HEK293 (cell line): ENCODE measurements around the gene CDK5R1.

Experiments used
- PRDM6 ChIP-seq: fragments of 450-650 bp; formaldehyde crosslinking; IDR thresholded peaks from 2 replicates; pipeline ENCODE4 v1.5.1; 2017; ENCODE audit warnings: missing biosample characterization, missing genetic modification characterization
- ZNF292 ChIP-seq: fragments of 450-650 bp; formaldehyde crosslinking; IDR thresholded peaks from 2 replicates; pipeline ENCODE4 v1.5.1; 2016; ENCODE audit warnings: low read depth, missing biosample characterization, missing genetic modification characterization, borderline replicate concordance
- TF ChIP-seq, protein P1 (sequence below): IDR thresholded peaks from 2 replicates; pipeline ENCODE4 v1.6.1; 2011; ENCODE audit warnings: mild to moderate bottlenecking, low read depth, low read length, borderline replicate concordance
- TF ChIP-seq, protein P2 (sequence below): fragments of 450-650 bp; formaldehyde crosslinking; IDR thresholded peaks from 2 replicates; pipeline ENCODE4 v1.5.1; 2016; ENCODE audit warnings: missing biosample characterization, missing genetic modification characterization

GRCh38 chr17:32460054-32460453 is 26.7 kb upstream of the CDK5R1 start:
- no peak for TF ChIP-seq PRDM6 (tag by site-specific recombination)
- TF ChIP-seq, protein P1, sequence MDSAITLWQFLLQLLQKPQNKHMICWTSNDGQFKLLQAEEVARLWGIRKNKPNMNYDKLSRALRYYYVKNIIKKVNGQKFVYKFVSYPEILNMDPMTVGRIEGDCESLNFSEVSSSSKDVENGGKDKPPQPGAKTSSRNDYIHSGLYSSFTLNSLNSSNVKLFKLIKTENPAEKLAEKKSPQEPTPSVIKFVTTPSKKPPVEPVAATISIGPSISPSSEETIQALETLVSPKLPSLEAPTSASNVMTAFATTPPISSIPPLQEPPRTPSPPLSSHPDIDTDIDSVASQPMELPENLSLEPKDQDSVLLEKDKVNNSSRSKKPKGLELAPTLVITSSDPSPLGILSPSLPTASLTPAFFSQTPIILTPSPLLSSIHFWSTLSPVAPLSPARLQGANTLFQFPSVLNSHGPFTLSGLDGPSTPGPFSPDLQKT: no peak
- no peak for TF ChIP-seq ZNF292
- TF ChIP-seq, protein P2, sequence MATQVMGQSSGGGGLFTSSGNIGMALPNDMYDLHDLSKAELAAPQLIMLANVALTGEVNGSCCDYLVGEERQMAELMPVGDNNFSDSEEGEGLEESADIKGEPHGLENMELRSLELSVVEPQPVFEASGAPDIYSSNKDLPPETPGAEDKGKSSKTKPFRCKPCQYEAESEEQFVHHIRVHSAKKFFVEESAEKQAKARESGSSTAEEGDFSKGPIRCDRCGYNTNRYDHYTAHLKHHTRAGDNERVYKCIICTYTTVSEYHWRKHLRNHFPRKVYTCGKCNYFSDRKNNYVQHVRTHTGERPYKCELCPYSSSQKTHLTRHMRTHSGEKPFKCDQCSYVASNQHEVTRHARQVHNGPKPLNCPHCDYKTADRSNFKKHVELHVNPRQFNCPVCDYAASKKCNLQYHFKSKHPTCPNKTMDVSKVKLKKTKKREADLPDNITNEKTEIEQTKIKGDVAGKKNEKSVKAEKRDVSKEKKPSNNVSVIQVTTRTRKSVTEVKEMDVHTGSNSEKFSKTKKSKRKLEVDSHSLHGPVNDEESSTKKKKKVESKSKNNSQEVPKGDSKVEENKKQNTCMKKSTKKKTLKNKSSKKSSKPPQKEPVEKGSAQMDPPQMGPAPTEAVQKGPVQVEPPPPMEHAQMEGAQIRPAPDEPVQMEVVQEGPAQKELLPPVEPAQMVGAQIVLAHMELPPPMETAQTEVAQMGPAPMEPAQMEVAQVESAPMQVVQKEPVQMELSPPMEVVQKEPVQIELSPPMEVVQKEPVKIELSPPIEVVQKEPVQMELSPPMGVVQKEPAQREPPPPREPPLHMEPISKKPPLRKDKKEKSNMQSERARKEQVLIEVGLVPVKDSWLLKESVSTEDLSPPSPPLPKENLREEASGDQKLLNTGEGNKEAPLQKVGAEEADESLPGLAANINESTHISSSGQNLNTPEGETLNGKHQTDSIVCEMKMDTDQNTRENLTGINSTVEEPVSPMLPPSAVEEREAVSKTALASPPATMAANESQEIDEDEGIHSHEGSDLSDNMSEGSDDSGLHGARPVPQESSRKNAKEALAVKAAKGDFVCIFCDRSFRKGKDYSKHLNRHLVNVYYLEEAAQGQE: no peak
